SK-N-SH (cell line): ENCODE data around the gene PSMD6. TPM values are rescaled to one million over a fixed set of nuclear protein-coding genes. Genes with fewer than 3 reads are reported as not detected.

Source experiments
- CTCF ChIA-PET: fragments of 300-600, 350-600 bp; formaldehyde crosslinking; extraction: SDS; loops from one replicate; lab custom pipeline; 2021; lab: Yijun Ruan, JAX
- POLR2A ChIA-PET: fragments of 350-600 bp; sonication (Branson Sonifier 250); formaldehyde crosslinking; extraction: SDS; loops from one replicate; lab custom pipeline; 2020; ENCODE audit warnings: antibody characterized with exemption, inconsistent platforms; lab: Yijun Ruan, JAX
- DNase-seq: peaks from one replicate; pipeline ENCODE4 v3.0.0; 2012
- H2AFZ ChIP-seq: fragments of 200-600 bp; sonication (generic); 2 replicates; pipeline ENCODE4 v1.8.1; 2016; ENCODE audit warnings: antibody characterized with exemption, mild to moderate bottlenecking, low read depth
- H3F3A ChIP-seq: fragments of 200-600 bp; sonication (generic); replicated peaks from 2 replicates; pipeline ENCODE3; 2016; ENCODE audit warnings: antibody characterized with exemption, mild to moderate bottlenecking; ENCODE audit not compliant: insufficient read depth
- H3K27ac ChIP-seq, 2 experiments: fragments of 200-500 bp in 1 of 2; fragments of 200-600 bp in 1 of 2; sonication (Bioruptor generic) in 1 of 2; sonication (generic), shearing (Covaris generic) in 1 of 2; 2 replicates each; pipeline versions ENCODE4 v1.5.1 to v1.6.1; 2014 to 2016; ENCODE audit warnings: low read depth in 2 of 2, inconsistent platforms in 1 of 2, low read length in 1 of 2, mild to moderate bottlenecking in 1 of 2, mixed read lengths in 1 of 2
- H3K27me3 ChIP-seq: fragments of 200-600 bp; sonication (generic), shearing (Covaris generic); 2 replicates; pipeline ENCODE4 v1.6.1; 2016; ENCODE audit warnings: mixed run types; ENCODE audit not compliant: insufficient read depth
- H3K36me3 ChIP-seq, 2 experiments: fragments of 200-500 bp in 1 of 2; fragments of 200-600 bp in 1 of 2; sonication (Bioruptor generic) in 1 of 2; sonication (generic) in 1 of 2; replicated peaks in 1 of 2; 2 replicates each; pipeline versions ENCODE3 to v1.5.1; 2014 to 2016; ENCODE audit warnings: low read length in 1 of 2, mild to moderate bottlenecking in 1 of 2; ENCODE audit not compliant: insufficient read depth in 2 of 2, control insufficient read depth in 1 of 2
- H3K4me1 ChIP-seq, 2 experiments: fragments of 200-500 bp in 1 of 2; fragments of 200-600 bp in 1 of 2; sonication (Bioruptor generic) in 1 of 2; sonication (generic), shearing (Covaris generic) in 1 of 2; 2 replicates each; pipeline versions ENCODE4 v1.5.1 to v1.6.1; 2014 to 2016; ENCODE audit warnings: low read depth in 1 of 2, low read length in 1 of 2, mixed run types in 1 of 2; ENCODE audit not compliant: insufficient read depth in 2 of 2, control insufficient read depth in 1 of 2
- H3K4me2 ChIP-seq: fragments of 200-600 bp; sonication (generic), shearing (Covaris generic); 2 replicates; pipeline ENCODE4 v1.6.1; 2017; ENCODE audit warnings: mixed run types
- H3K4me3 ChIP-seq, 2 experiments: fragments of 200-500 bp in 1 of 2; fragments of 200-600 bp in 1 of 2; sonication (Bioruptor generic) in 1 of 2; sonication (generic), shearing (Covaris generic) in 1 of 2; 2 replicates each; pipeline versions ENCODE4 v1.5.1 to v1.8.1; 2014 to 2016; ENCODE audit warnings: low read depth in 2 of 2, inconsistent platforms in 1 of 2, low read length in 1 of 2, mild to moderate bottlenecking in 1 of 2, mixed read lengths in 1 of 2, moderate library complexity in 1 of 2
- H3K79me2 ChIP-seq: fragments of 200-600 bp; sonication (generic); 2 replicates; pipeline ENCODE4 v1.8.1; 2017; ENCODE audit warnings: mild to moderate bottlenecking; ENCODE audit not compliant: insufficient read depth
- H3K9ac ChIP-seq: fragments of 200-600 bp; sonication (generic); 2 replicates; pipeline ENCODE4 v1.6.1; 2017; ENCODE audit warnings: mixed run types
- H3K9me2 ChIP-seq: fragments of 200-600 bp; sonication (generic); 2 replicates; pipeline ENCODE4 v1.6.1; 2017; ENCODE audit warnings: mixed run types
- H3K9me3 ChIP-seq: fragments of 200-600 bp; sonication (generic); 2 replicates; pipeline ENCODE4 v1.6.1; 2017; ENCODE audit warnings: mixed run types, mild to moderate bottlenecking, moderate library complexity
- H4K20me1 ChIP-seq: fragments of 200-600 bp; sonication (generic); 2 replicates; pipeline ENCODE4 v1.6.1; 2017; ENCODE audit warnings: mild to moderate bottlenecking, mixed run types; ENCODE audit not compliant: insufficient read depth
- CHD2 ChIP-seq: fragments of 150-350 bp; IDR thresholded peaks from 2 replicates; pipeline ENCODE4 v1.6.1; 2018; ENCODE audit warnings: low read length; ENCODE audit not compliant: partially characterized antibody
- CTCF ChIP-seq: fragments of 200-600 bp; sonication (generic); IDR thresholded peaks from 2 replicates; pipeline ENCODE4 v1.6.1; 2017; ENCODE audit warnings: antibody characterized with exemption, mild to moderate bottlenecking, moderate library complexity
- ELF1 ChIP-seq: IDR thresholded peaks from 2 replicates; pipeline ENCODE4 v1.4.0; 2012
- EZH2phosphoT487 ChIP-seq: fragments of 200-600 bp; sonication (generic); IDR thresholded peaks from 2 replicates; pipeline ENCODE4 v1.6.1; 2017; ENCODE audit warnings: low read depth, mixed run types, mild to moderate bottlenecking, antibody characterized with exemption, moderate library complexity, borderline replicate concordance
- FOSL2 ChIP-seq: IDR thresholded peaks from 2 replicates; pipeline ENCODE4 v1.4.0; 2012; ENCODE audit warnings: low read depth, mild to moderate bottlenecking, moderate library complexity, borderline replicate concordance
- FOXM1 ChIP-seq: IDR thresholded peaks from 2 replicates; pipeline ENCODE4 v1.4.0; 2012; ENCODE audit warnings: low read depth, mild to moderate bottlenecking
- GABPA ChIP-seq: IDR thresholded peaks from 2 replicates; pipeline ENCODE4 v1.4.0; 2012; ENCODE audit warnings: low read depth, mild to moderate bottlenecking
- GATA2 ChIP-seq: sonication (generic); formaldehyde crosslinking; IDR thresholded peaks from 2 replicates; pipeline ENCODE4 v1.5.0; 2020; ENCODE audit warnings: mild to moderate bottlenecking, missing genetic modification reagents
- IRF3 ChIP-seq: fragments of 150-350 bp; IDR thresholded peaks from 2 replicates; pipeline ENCODE4 v1.6.1; 2016; ENCODE audit warnings: mild to moderate bottlenecking, low read depth, low read length
- MEF2A ChIP-seq: IDR thresholded peaks from 2 replicates; pipeline ENCODE4 v1.4.0; 2012; ENCODE audit warnings: low read depth, borderline replicate concordance
- RAD21 ChIP-seq: IDR thresholded peaks from 2 replicates; pipeline ENCODE4 v1.6.1; 2012; ENCODE audit warnings: mild to moderate bottlenecking, low read length
- RCOR1 ChIP-seq: fragments of 150-350 bp; IDR thresholded peaks from 2 replicates; pipeline ENCODE4 v1.6.1; 2017; ENCODE audit warnings: antibody characterized with exemption, low read length
- RXRA ChIP-seq: IDR thresholded peaks from 2 replicates; pipeline ENCODE4 v1.4.0; 2012; ENCODE audit warnings: low read depth, mild to moderate bottlenecking, borderline replicate concordance
- USF1 ChIP-seq: IDR thresholded peaks from 2 replicates; pipeline ENCODE4 v1.4.0; 2012; ENCODE audit warnings: low read depth, borderline replicate concordance
- USF2 ChIP-seq: fragments of 150-350 bp; IDR thresholded peaks from 2 replicates; pipeline ENCODE4 v1.6.1; 2017; ENCODE audit warnings: antibody characterized with exemption, low read length, low read depth, borderline replicate concordance
- ZBTB33 ChIP-seq: IDR thresholded peaks from 2 replicates; pipeline ENCODE4 v1.4.0; 2012; ENCODE audit warnings: low read depth, borderline replicate concordance
- WGBS: methylation state at CpG from one replicate; pipeline ENCODE4 v1.1.6; 2017; ENCODE audit warnings: low lambda C conversion rate; 5-methylcytosine and 5-hydroxymethylcytosine counted together
- polyA plus RNA-seq, 3 experiments: library from polyadenylated mRNA; depleted of rRNA; stranded (reverse); fragments of >200 nt; gene quantifications; 2 replicates each; pipeline ENCODE4 v1.2.3, GENCODE V29; 2012

The PSMD6 gene
- polyA plus RNA-seq, 1 of the 3 experiments (the other 2 are of a cell fraction): 90.3 TPM

GRCh38 chr3:63993653-63994079, 29.6 kb downstream of the PSMD6 start (continued):
- TF ChIP-seq ZBTB33: no peak
- TF ChIP-seq RCOR1: no peak
- no peak for TF ChIP-seq CHD2
- TF ChIP-seq RXRA: no peak

GRCh38 chr3:63992516-63993209, 30.6 kb downstream of the PSMD6 start:
- ChIA-PET POLR2A (no interaction called here), CTCF (interaction anchor here (0.6 to 8.5 kb wide), 30 partner anchors 7 to 648 kb away, joined by 3 to 118 read pairs (median 5); partner anchors contain the start of genes PSMD6 and SCAANT1)
- DNase-seq: no peak
- Histone ChIP-seq H3K4me2 (no peak overlapping the region), H4K20me1 (no peaks in the 10 kb centered on the region), H3K9me2 (no peaks in the 10 kb centered on the region), H3K9ac (no peak overlapping the region), H3K9me3 (no peaks in the 10 kb centered on the region), H3K27me3 (no peaks in the 10 kb centered on the region), H3K36me3 (peaks cover 31 to 80% of the 10 kb centered on the region in 2 experiments), H3K4me1 (no peaks in the 10 kb centered on the region), H3K4me3 (no peak overlapping the region), H3K27ac (no peak overlapping the region), H3F3A (no peaks in the 10 kb centered on the region), H3K79me2 (no peaks in the 10 kb centered on the region), H2AFZ (no peak overlapping the region)
- 97% methylated on average over 5 of the region's 5 CpGs for WGBS
- no peak for TF ChIP-seq GATA2 (CRISPR knock-in tag)
- TF ChIP-seq RCOR1: no peak
- TF ChIP-seq EZH2phosphoT487: no peak
- no peak for TF ChIP-seq IRF3
- TF ChIP-seq ZBTB33: no peak
- no peak for TF ChIP-seq USF1
- no peak for TF ChIP-seq USF2
- TF ChIP-seq FOSL2: no peak
- no peak for TF ChIP-seq MEF2A
- no peak for TF ChIP-seq FOXM1
- no peak for TF ChIP-seq CTCF
- no peak for TF ChIP-seq GABPA
- no peak for TF ChIP-seq ELF1
- no peak for TF ChIP-seq RAD21
